G401 (cell line): ENCODE results near the gene ZNF362. TPM values are rescaled to one million over a fixed set of nuclear protein-coding genes. Genes with fewer than 3 reads are reported as not detected.

Experiments
- DNase-seq: peaks from one replicate; pipeline ENCODE4 v3.0.0-alpha.2; 2015; ENCODE audit warnings: low spot score
- in situ Hi-C: cut with HindIII; loops from 2 replicates; pipeline ENCODE4 v1.10.0; 2016; ENCODE audit warnings: low sequenced_read_pairs, mixed read lengths
- total RNA-seq: library from RNA; depleted of rRNA; stranded (reverse); fragments of >200 nt; shearing (Covaris generic); gene quantifications from 2 replicates; pipeline ENCODE4 v1.2.3, GENCODE V29; 2014

Gene ZNF362
- total RNA-seq, 1 experiment from 2014 or later: 13.5 TPM

DNA sequence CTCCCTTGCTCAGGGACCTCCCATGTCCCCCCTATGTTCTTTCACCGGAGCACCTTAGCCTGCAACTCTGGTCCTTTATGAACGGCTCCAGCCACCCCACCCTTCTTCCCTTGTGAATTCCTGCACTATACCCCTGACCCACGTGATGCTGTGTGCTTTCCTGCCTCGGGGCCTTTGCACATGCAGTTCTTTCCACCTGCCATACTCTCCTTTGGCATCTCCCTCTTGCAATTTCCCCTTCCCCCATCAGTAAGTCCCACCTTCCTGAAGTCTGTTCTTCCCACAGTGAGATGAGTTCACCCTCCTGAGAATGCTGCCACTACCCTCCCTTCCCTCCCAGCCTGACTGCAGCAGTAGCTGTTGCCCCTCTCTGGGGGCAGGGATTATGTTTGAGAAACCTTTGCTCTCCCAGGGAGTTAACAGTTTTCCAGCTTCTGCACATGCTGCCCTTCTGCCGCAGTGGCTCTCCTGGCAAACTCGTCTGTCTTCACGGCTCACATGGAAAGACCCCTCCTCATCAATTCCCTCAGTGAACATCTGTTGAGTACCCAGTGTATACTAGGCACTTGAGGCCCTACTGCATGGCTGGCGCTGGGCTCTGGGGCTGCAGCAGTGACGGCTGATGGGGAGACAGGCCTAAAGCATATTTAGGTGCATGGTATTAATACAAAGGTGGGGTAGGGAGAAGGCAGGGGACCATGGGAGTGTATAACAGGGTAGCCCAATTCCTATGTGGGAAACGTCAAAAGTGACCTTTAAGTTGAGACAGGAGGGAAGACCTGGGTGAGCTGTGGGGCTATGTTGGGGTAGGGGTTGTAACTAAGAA is 9.7 kb downstream of the ZNF362 start:
- in situ Hi-C loops: no loop called here

DNA sequence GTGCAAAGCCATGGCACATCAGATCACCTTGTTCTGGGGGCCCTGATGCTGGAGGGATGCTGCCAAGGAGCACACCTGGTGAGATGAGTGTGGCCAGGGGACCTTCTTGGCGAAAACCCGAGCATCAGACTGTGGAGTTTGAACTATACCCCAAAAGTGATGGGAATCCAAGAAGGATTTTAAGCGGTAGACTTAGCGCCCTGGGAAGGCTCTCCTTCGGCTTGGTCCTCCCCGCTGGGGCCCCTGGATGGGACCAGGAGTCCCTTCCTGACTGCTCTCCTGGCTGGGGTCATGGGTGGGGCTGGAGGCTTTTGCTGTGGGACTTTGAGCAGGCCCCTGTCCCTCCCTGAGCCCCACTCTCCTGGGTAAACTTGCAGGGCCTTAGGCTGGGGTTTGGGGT is 10.5 kb downstream of the ZNF362 start:
- in situ Hi-C loops: no loop called here
- no peak for DNase-seq

More for the DNA sequence above, 9.7 kb downstream of the ZNF362 start:
- no peak for DNase-seq

DNA sequence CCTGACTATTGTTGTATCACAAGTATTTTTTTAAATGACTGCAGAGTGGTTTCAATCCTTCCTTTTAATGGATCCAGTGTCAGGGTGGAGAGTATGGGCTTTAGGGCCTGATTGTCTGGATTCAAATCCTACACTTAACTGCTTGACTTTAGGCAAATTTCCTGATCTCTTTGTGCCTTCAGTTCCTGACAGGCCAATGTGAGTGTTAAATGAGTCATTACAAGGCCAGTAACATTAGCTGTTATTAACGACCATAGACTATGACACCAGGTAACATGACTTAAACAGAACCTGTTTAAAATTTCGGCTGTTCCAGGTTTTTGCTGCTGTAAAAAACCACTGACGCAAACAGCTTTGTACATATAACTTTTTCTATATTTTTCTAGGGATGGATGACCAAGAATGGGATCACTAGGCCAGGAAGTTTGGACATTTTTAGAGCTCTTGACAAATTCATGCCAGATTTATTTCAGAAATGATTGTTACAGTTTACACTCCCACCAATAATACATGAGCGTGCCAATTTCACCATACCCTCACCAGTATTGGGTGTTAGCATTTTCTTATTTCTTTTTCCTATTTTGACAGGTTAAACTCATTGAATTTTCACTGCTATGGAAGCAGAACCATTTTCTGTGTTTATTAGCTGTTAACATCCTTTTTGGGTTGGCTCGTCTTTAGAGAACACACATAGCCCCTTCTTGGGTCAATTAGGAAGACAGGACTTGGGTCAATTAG is 11.3 kb downstream of the ZNF362 start:
- no peak for DNase-seq
- in situ Hi-C loops: no loop called here

- DNase-seq: no peak
- in situ Hi-C loops: no loop called here
Measured at GRCh38 chr1:33268457-33268856, 12.2 kb downstream of the ZNF362 start.

- DNase-seq: no peak
- in situ Hi-C loops: no loop called here
Measured at GRCh38 chr1:33268927-33269610, 12.8 kb downstream of the ZNF362 start.

DNA sequence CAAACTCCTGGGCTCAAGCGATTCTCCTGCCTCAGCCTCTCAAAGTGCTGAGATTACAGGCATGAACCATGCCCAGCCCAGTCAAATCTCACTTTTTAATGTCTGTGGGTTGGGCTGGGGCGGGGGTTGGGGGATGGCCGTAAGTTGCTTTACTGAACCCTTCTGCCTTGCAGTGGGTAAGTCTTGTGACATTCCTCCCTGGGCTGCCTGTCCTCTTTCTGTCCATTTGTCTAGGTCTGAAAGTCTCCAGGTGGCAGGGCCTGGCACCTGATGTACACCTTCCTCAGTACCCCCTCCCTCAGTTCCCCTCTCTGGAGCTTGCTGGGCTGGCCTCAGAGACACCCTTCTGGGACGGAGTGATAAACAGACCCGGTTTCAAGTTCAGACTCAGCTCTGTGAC is 13.3 kb downstream of the ZNF362 start:
- in situ Hi-C loops: no loop called here

GRCh38 chr1:33270379-33270778 is 14.1 kb downstream of the ZNF362 start:
- in situ Hi-C loops: no loop called here
- DNase-seq: no peak

More for the DNA sequence above, 13.3 kb downstream of the ZNF362 start:
- DNase-seq: no peak

GRCh38 chr1:33270808-33271465 is 14.6 kb downstream of the ZNF362 start:
- in situ Hi-C loops: no loop called here
- DNase-seq: no peak

GRCh38 chr1:33271666-33272505 is 15.6 kb downstream of the ZNF362 start:
- in situ Hi-C loops: no loop called here
- no peak for DNase-seq

GRCh38 chr1:33272509-33272908 is 16.2 kb downstream of the ZNF362 start:
- in situ Hi-C loops: no loop called here
- no peak for DNase-seq

- in situ Hi-C loops: no loop called here
Measured at GRCh38 chr1:33272930-33273329, 16.6 kb downstream of the ZNF362 start.

DNA sequence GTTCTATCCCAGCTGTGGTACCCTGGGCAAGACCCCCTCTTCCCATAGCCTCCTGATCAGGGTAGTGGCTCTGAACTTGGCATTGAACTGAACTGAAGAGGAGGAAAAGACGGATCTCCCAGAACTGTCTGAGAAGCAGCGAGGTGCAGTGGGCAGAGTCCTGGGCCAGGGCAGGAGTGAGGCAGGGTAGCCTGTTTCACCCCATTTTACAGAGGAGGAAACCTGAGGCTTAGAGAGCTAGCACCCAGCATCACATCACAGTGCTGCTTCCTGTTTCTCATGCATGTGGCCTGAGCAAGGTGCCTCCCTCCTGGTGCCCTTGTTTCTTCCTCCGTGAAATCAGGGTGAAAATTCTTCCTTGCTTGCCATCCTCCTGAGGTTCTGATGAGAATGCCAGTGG is 17.1 kb downstream of the ZNF362 start:
- DNase-seq: no peak
- in situ Hi-C loops: no loop called here

More at GRCh38 chr1:33272930-33273329, 16.6 kb downstream of the ZNF362 start:
- no peak for DNase-seq

GRCh38 chr1:33273961-33274371 is 17.7 kb downstream of the ZNF362 start:
- in situ Hi-C loops: no loop called here
- no peak for DNase-seq

DNA sequence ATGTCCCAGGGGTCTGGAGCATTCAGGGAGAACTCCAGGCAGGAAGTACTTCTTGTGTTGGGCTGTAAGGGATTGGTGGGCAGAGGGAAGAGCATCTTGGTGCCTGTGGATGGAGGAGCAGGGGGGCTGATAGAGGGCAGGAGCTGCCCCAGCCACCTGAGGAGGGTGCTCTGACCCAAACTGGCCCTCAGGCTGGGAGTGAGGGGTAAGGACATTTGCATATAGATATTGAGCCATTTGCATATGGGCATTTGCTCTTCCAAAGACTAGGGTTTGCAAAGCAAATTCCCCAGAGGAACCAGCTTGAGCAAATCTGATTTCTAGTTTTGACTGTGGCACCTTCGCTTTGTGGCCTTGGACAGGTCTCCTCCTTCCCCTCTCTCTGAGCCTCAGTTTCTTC is 18.2 kb downstream of the ZNF362 start:
- no peak for DNase-seq
- in situ Hi-C loops: no loop called here

DNA sequence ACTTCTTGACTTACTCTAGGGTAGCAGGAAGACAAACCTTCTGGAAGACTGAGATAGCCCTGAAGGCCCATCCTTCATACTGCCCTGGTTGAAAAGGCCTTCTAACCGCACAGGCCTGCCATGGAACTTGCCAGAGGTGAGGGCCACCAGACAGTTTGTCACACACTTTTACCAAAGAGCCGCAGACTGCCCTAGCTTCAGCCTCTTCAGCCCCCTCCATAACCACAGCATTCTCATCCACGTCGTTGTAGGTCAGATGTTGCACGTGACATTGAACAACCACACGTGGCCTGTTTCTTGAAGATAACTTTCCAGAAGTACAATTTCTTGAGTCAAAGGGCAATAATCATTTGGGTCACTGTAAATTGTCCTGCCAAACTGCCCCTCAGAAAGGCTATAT is 18.9 kb downstream of the ZNF362 start:
- in situ Hi-C loops: no loop called here
- DNase-seq: no peak

- in situ Hi-C loops: no loop called here
- no peak for DNase-seq
Measured at GRCh38 chr1:33275706-33276572, 19.6 kb downstream of the ZNF362 start.

DNA sequence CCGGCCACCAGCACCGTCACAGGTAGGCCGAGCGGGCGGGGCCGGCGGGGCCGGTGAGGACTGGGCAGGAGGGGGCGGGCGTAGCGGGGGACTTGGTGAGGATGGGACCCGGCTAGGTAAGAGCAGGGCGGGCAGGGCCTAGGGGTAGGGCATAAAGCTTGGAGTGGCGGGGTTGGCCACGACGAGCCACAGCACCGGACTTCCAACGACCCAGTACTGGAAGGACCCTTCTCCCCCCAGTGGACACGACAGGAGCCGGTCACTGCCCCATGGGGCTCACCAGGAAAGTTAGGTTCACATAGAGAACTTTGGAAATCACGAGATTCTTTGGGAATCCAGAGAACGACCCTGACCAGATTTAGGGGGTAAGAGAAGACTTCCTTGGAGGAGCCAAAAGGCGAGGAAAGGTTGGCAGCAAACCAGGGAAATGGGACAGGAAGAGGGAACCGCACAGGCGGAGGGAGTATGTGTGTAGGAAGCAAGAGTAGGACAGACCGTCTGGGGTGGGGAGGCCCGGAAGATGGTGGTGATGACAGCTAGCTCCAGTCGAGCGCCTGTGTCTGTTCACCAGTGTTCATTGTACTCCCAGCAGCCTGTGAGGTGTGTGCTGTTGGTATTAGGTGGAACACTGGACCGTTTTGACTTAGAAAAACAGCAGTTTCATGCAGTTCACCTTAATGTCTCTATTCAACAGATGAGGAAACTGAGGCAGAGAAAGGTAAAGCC is 20.4 kb downstream of the ZNF362 start:
- in situ Hi-C loops: no loop called here

More for the DNA sequence above, 20.4 kb downstream of the ZNF362 start:
- no peak for DNase-seq
